K562 (cell line): ENCODE measurements around the gene SNRNP70. TPM values are rescaled to one million over a fixed set of nuclear protein-coding genes. Genes with fewer than 3 reads are reported as not detected.

Experiments
- ATAC-seq: fragments of 200-7000 bp; cut with Tn5 transposase; 3 replicates; pipeline ENCODE4 v1.9.1; 2020; ENCODE audit warnings: moderate library complexity
- BruUV-seq: library from RNA; stranded (reverse); fragments of 400-500 nt; replicated peaks from 2 replicates; lab custom pipeline; 2021; lab: Mats Ljungman, UMichigan
- CTCF ChIA-PET: fragments of 300-600 bp; formaldehyde crosslinking; extraction: SDS; loops from one replicate; lab custom pipeline; 2021; ENCODE audit warnings: low intra/inter-chr PET ratio; lab: Yijun Ruan, JAX
- POLR2A ChIA-PET: fragments of 300-600, 350-650 bp; sonication (Branson Sonifier 250); formaldehyde crosslinking; extraction: SDS; loops from one replicate; lab custom pipeline; 2021; ENCODE audit warnings: antibody characterized with exemption, inconsistent platforms; lab: Yijun Ruan, JAX
- DNase-seq, 4 experiments: peaks; one replicate each; pipeline versions ENCODE4 v3.0.0 to v3.0.0-alpha.2; 2011 to 2018; ENCODE audit warnings: low spot score in 3 of 4, mixed read lengths in 3 of 4; ENCODE audit errors: extremely low read depth in 1 of 4
- FAIRE-seq: peaks from 2 replicates; lab custom pipeline; 2011; peaks lifted over from hg19 to GRCh38; lab: Jason Lieb, UNC
- H2AFZ ChIP-seq: 2 replicates; pipeline ENCODE4 v1.6.0; 2011; ENCODE audit warnings: low read depth, low read length, control low read depth, inconsistent platforms
- H3K27ac ChIP-seq: fragments of 200-600 bp; 3 replicates; pipeline ENCODE4 v1.8.0; 2011; ENCODE audit warnings: low read depth, mild to moderate bottlenecking, control low read depth, inconsistent platforms, low read length, moderate library complexity, mixed read lengths; ENCODE audit errors: extremely low read depth
- H3K27me3 ChIP-seq, 2 experiments: fragments of 300-600 bp in 1 of 2; 2 replicates in 1 of 2; 3 replicates in 1 of 2; pipeline versions ENCODE4 v1.6.0 to v1.8.0; 2011; ENCODE audit warnings: inconsistent platforms in 2 of 2, low read length in 2 of 2, mild to moderate bottlenecking in 1 of 2, mixed read lengths in 1 of 2, moderate library complexity in 1 of 2; ENCODE audit not compliant: control insufficient read depth in 2 of 2, insufficient read depth in 2 of 2
- H3K36me3 ChIP-seq: fragments of 300-600 bp; 3 replicates; pipeline ENCODE4 v1.8.0; 2011; ENCODE audit warnings: mild to moderate bottlenecking, low read length, inconsistent platforms; ENCODE audit not compliant: control insufficient read depth, insufficient read depth
- H3K4me1 ChIP-seq, 2 experiments: fragments of 200-600 bp in 1 of 2; replicated peaks in 1 of 2; 2 replicates in 1 of 2; 3 replicates in 1 of 2; pipeline versions ENCODE4 v1.5.1 to v1.8.0; 2011; ENCODE audit warnings: inconsistent platforms in 2 of 2, low read length in 2 of 2, mild to moderate bottlenecking in 1 of 2, mixed read lengths in 1 of 2, moderate library complexity in 1 of 2; ENCODE audit not compliant: control insufficient read depth in 2 of 2, insufficient read depth in 2 of 2
- H3K4me2 ChIP-seq: 2 replicates; pipeline ENCODE4 v1.6.1; 2011; ENCODE audit warnings: low read length, control low read depth, inconsistent platforms, mixed read lengths; ENCODE audit not compliant: insufficient read depth
- H3K4me3 ChIP-seq: fragments of 200-600 bp; sonication (generic), shearing (Covaris generic); 2 replicates; pipeline ENCODE4 v1.5.1; 2016; ENCODE audit warnings: control low read depth, inconsistent platforms
- H3K79me2 ChIP-seq: fragments of 200-600 bp; 3 replicates; pipeline ENCODE4 v1.8.0; 2011; ENCODE audit warnings: low read length, inconsistent platforms; ENCODE audit not compliant: control insufficient read depth, insufficient read depth
- H3K9ac ChIP-seq, 2 experiments: 2 replicates each; pipeline versions ENCODE4 v1.6.0 to v1.6.1; 2011; ENCODE audit warnings: low read depth in 2 of 2, low read length in 2 of 2, control low read depth in 1 of 2, inconsistent platforms in 1 of 2, mild to moderate bottlenecking in 1 of 2, mixed read lengths in 1 of 2; ENCODE audit not compliant: insufficient read depth in 1 of 2
- H3K9me1 ChIP-seq: one replicate; pipeline ENCODE4 v1.6.0; 2011; ENCODE audit warnings: inconsistent platforms, mild to moderate bottlenecking, low read length, moderate library complexity; ENCODE audit not compliant: control insufficient read depth, insufficient read depth
- H3K9me3 ChIP-seq: replicated peaks from 2 replicates; pipeline ENCODE4 v1.5.1; 2011; ENCODE audit warnings: low read depth, low read length, inconsistent platforms; ENCODE audit not compliant: control insufficient read depth, insufficient read depth
- H4K20me1 ChIP-seq: replicated peaks from 2 replicates; pipeline ENCODE4 v1.6.1; 2011; ENCODE audit warnings: low read length, inconsistent platforms, mixed read lengths; ENCODE audit not compliant: control insufficient read depth, insufficient read depth
- ATF3 ChIP-seq, 2 experiments: fragments of 450-650 bp in 1 of 2; sonication (generic) in 1 of 2; formaldehyde crosslinking in 1 of 2; IDR thresholded peaks in 1 of 2; conservative IDR thresholded peaks in 1 of 2; 2 replicates each; pipeline versions ENCODE4 v1.6.1 to v1.8.1; 2016 to 2023; ENCODE audit warnings: mild to moderate bottlenecking in 2 of 2, moderate library complexity in 2 of 2, inconsistent platforms in 1 of 2, missing genetic modification reagents in 1 of 2
- FOXJ2 ChIP-seq: fragments of 200-800 bp; sonication (Bioruptor generic); IDR thresholded peaks from 2 replicates; pipeline ENCODE4 v1.6.1; 2016; ENCODE audit warnings: missing genetic modification characterization, missing compliant biosample characterization
- HES1 ChIP-seq: fragments of 450-650 bp; IDR thresholded peaks from 2 replicates; pipeline ENCODE4 v1.6.1; 2016; ENCODE audit warnings: low read depth, mild to moderate bottlenecking, moderate library complexity
- ILF3 ChIP-seq: fragments of 450-650 bp; IDR thresholded peaks from 2 replicates; pipeline ENCODE4 v1.6.1; 2018; ENCODE audit warnings: antibody characterized with exemption, mild to moderate bottlenecking, moderate library complexity, borderline replicate concordance
- ILK ChIP-seq: fragments of 450-650 bp; IDR thresholded peaks from 2 replicates; pipeline ENCODE4 v1.6.1; 2016; ENCODE audit warnings: missing genetic modification characterization, low read depth, mild to moderate bottlenecking, missing compliant biosample characterization, moderate library complexity, borderline replicate concordance
- NR0B1 ChIP-seq: fragments of 450-650 bp; IDR thresholded peaks from one replicate; pipeline ENCODE4 v1.6.1; 2018; ENCODE audit warnings: mild to moderate bottlenecking, moderate library complexity; ENCODE audit not compliant: partially characterized antibody
- OTX1 ChIP-seq: fragments of 450-650 bp; formaldehyde crosslinking; IDR thresholded peaks from 2 replicates; pipeline ENCODE4 v1.4.0; 2022; ENCODE audit warnings: mild to moderate bottlenecking
- POLR2G ChIP-seq: fragments of 200-400 bp; formaldehyde crosslinking; IDR thresholded peaks from 2 replicates; pipeline ENCODE4 v1.6.1; 2017; ENCODE audit warnings: low read depth, mild to moderate bottlenecking, antibody characterized with exemption, low read length, moderate library complexity
- SMAD3 ChIP-seq: fragments of 450-650 bp; formaldehyde crosslinking; conservative IDR thresholded peaks from 2 replicates; pipeline ENCODE4 v1.4.0; 2020; ENCODE audit warnings: mild to moderate bottlenecking
- SMC3 ChIP-seq: conservative IDR thresholded peaks from 2 replicates; pipeline ENCODE4 v1.6.1; 2011; ENCODE audit warnings: low read depth, low read length, improper control_type of control experiment; ENCODE audit not compliant: insufficient read depth
- SRSF3 ChIP-seq: fragments of 200-400 bp; formaldehyde crosslinking; IDR thresholded peaks from 2 replicates; pipeline ENCODE4 v1.6.1; 2016; ENCODE audit warnings: mild to moderate bottlenecking, low read length, moderate library complexity; ENCODE audit not compliant: insufficient read depth
- SUPT5H ChIP-seq: fragments of 450-650 bp; IDR thresholded peaks from 2 replicates; pipeline ENCODE4 v1.6.1; 2016
- VEZF1 ChIP-seq: fragments of 200-800 bp; sonication (Bioruptor generic); IDR thresholded peaks from 2 replicates; pipeline ENCODE4 v1.6.1; 2017; ENCODE audit warnings: missing genetic modification characterization, missing compliant biosample characterization
- ZNF707 ChIP-seq: fragments of 250-450 bp; sonication (Bioruptor Pico); conservative IDR thresholded peaks from 2 replicates; pipeline ENCODE4 v1.8.0; 2022; ENCODE audit warnings: inconsistent platforms, mild to moderate bottlenecking, moderate library complexity
- ZNF75A ChIP-seq: fragments of 450-650 bp; formaldehyde crosslinking; IDR thresholded peaks from 2 replicates; pipeline ENCODE4 v1.4.0; 2020; ENCODE audit warnings: mild to moderate bottlenecking
- WGBS: fragments of 100-300 bp; shearing (Covaris generic); methylation state at CpG from one replicate; pipeline ENCODE4 v1.1.6; 2016; ENCODE audit warnings: low coverage, mixed read lengths; ENCODE audit not compliant: insufficient coverage; ENCODE audit errors: missing lambda C conversion rate; 5-methylcytosine and 5-hydroxymethylcytosine counted together
- in situ Hi-C: fragments of 300-500 bp; cut with MboI; formaldehyde crosslinking; loops from 4 replicates; pipeline ENCODE4 v1.15.0; 2018; ENCODE audit warnings: inconsistent platforms, mixed read lengths
- intact Hi-C: fragments of 100-400 bp; cut with micrococcal nuclease; formaldehyde crosslinking; loops from 2 replicates; pipeline ENCODE4 v1.14.2; 2022
- polyA plus RNA-seq, 8 experiments: library from polyadenylated mRNA; depleted of rRNA in 4 of 8; stranded (reverse) in 5 of 8; unstranded in 3 of 8; fragments of >200 nt; fragmentation: Nextera tagmentation in 2 of 8; fragmentation: Illumina TruSeq in 1 of 8; extraction: Ambion mirVana in 2 of 8; extraction: Trizol in 1 of 8; gene quantifications; 2 replicates each; pipeline versions ENCODE4 v1.2.1 to v1.2.3, GENCODE V29; 2011 to 2014; ENCODE audit warnings: inconsistent platforms in 1 of 8, missing spikeins in 1 of 8
- total RNA-seq, 7 experiments: library from RNA; depleted of rRNA in 6 of 7; stranded (reverse); fragments of >200 nt in 6 of 7; fragmentation: Illumina TruSeq in 2 of 7; extraction: Trizol in 2 of 7; gene quantifications; 2 replicates each; pipeline versions ENCODE4 v1.2.1 to v1.2.3, GENCODE V29; 2011 to 2021; ENCODE audit warnings: low replicate concordance in 1 of 7

The SNRNP70 gene
- total and polyA plus RNA-seq, 9 of the 15 experiments (the other 6 are each of a cell fraction or from before 2014, with no cell fraction given), result 2.8 to 496 (median 136) TPM

- Histone ChIP-seq H3K4me1 (peaks cover 0 to 11% of the 10 kb centered on the region in 2 experiments; a peak in 3 of 5 replicates), H3K4me3 (no peak overlapping the region), H3K36me3 (peaks cover 99% of the 10 kb centered on the region), H3K27ac (peak overlapping the region; percentile 46; the same call in 1 of the 3 replicates), H3K9me1 (no peaks in the 10 kb centered on the region), H3K9ac (no peak overlapping the region), H3K4me2 (no peak overlapping the region), H3K9me3 (no peaks in the 10 kb centered on the region), H3K79me2 (peaks cover 60% of the 10 kb centered on the region), H4K20me1 (peaks cover 24% of the 10 kb centered on the region), H2AFZ (no peak overlapping the region), H3K27me3 (no peaks in the 10 kb centered on the region)
- 39% methylated on average over 8 of the region's 8 CpGs for WGBS
- intact Hi-C loops (loop anchor here (1.0 to 2.0 kb wide), 2 partner anchors 49 to 111 kb away; no protein-coding TSS in a partner anchor), in situ Hi-C loops (loop anchor here (5.0 kb wide), 1 partner anchor 95 kb away; no protein-coding TSS in a partner anchor)
- POLR2A ChIA-PET, result interaction anchor here (0.6 to 2.6 kb wide), 14 partner anchors 9 to 113 kb away, joined by 3 to 22 read pairs (median 4); partner anchors contain the start of genes LIN7B, PPFIA3 and RUVBL2
- no TSS peak for BruUV-seq
- CTCF ChIA-PET, result interaction anchor here (1.0 to 2.1 kb wide), 5 partner anchors 9 to 127 kb away, joined by 4 to 27 read pairs (median 7); no protein-coding TSS in a partner anchor
- DNase-seq (peak; percentile 76 to 86 (median 78)), FAIRE-seq (peak; percentile 92), ATAC-seq (peak; percentile 89)
- TF ChIP-seq ATF3 (IDR thresholded peaks at IDR 0.05) (no peak), ATF3 (CRISPR knock-in tag; conservative IDR thresholded peaks at IDR 0.05) (peak; percentile 55; the same call in 1 of the 2 replicates), ILK (tag) (no peak), SMC3 (peak; percentile 83), ZNF75A (no peak), OTX1 (CRISPR knock-in tag) (no peak), VEZF1 (CRISPR knock-in tag) (peak; percentile 22; the same call in 1 of the 2 replicates), FOXJ2 (0 out of 2 replicates have a peak, but pooled peaks have one; percentile 29), SUPT5H (0 out of 2 replicates have a peak, but pooled peaks have one; percentile 16), SRSF3 (no peak), ZNF707 (CRISPR knock-in tag) (no peak), POLR2G (no peak), ILF3 (no peak), HES1 (no peak), SMAD3 (no peak), NR0B1 (no peak)
These were observed 12.4 kb downstream of the SNRNP70 start for GRCh38 chr19:49097453-49098288.
